ENCODE results near the gene PTGR1.

PTGR1 gene

DNA sequence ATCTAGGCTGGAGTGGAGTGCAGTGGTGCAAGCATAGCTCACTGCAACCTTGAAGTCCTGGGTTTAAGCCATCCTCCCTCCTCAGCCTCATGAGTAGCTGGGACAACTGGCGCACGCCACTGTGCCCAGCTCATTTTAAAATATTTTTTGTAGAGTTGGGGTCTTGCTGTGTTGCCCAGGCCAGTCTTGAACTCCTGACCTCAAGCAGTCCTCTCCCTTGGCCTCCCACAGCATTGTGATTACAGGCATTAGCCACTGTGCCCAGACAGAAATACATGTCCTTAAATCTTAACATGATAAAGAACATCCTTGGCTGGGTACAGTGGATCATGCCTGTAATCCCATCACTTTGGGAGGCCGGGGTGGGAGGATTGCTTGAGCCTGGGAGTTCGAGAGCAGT, 67.7 kb downstream of the PTGR1 start:
- no peak for DNase-seq

DNA sequence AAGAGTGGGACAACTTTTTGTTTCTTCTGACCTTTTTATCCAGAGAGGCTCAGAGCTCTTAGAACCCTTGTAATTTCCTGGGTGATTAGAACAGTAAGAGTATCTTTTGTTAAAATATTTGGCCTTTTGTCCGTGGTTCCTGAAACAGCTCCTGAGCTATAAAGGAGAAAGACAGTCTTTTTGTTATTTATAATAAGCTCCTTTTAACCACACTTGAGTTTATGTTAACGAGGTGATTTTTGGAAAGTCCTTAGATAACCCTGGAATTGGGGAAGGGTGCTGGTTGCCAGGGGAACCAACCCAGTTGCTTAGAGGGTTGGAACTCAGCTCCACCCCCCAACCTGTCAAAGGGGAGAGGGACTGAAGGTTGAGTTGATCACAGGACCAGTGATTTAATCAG, 69.7 kb downstream of the PTGR1 start:
- DNase-seq, result no peak

DNA sequence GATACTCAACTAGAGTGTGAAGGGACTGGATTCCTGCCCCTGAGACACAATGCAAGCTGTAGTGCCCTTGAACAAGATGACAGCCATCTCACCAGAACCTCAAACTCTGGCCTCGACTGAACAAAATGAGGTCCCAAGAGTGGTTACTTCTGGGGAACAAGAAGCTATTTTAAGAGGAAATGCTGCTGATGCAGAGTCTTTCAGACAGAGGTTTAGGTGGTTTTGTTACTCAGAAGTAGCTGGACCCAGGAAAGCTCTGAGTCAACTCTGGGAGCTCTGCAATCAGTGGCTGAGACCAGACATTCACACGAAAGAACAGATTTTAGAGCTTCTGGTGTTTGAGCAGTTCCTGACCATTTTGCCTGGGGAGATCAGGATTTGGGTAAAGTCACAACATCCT, 72.1 kb downstream of the PTGR1 start:
- no peak for DNase-seq

DNA sequence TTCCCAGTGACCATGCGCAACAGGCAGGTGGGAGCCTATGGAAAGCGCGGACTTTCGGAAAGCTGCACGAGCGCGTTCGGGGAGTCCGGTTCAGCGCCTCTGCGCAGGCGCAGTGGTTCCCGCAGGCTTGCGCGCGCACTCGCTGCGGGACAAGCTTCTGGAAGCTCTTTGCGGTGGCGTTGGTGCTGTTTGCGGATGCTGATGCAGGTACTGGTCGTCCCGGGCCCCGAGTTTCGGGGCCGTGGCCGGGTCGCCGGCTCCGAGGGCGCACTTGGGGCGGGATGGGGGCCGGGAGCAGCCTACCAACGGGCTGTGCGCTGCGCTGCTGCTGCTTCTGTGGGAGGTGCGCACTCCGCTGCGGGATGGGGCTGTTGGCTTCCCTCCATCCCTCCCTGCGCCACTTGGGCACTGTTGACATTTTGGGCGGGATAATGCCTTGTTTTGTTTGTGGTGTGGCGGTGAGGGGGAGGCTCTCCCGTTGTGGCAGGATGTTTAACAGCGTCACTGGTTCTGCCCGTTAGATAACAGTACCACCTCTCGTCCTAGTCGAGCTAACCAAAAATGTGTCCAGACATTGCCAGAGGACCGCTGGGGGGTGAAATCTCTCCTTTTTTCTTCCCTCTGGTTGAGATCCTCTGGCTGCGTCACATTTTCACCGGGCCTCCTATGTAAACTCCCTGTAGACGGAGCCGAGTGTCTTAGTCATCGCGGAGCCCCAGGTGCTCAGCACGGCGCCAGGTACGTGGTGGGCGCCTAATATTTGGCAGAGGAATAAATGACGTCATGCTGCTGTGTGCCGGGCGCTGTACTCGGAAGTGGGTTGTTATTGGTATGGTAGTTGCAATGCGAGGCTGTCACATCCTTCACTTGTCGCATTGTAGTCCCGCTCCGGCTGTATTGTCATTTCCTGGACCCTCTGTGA, 74.1 kb downstream of the PTGR1 start, which contains the start of gene ZNF483:
ZNF483 (plus strand) TSS at position 124 of the 922 bp plus-strand sequence. CDS start 2,217 bp downstream, outside the sequence.
- peak; percentile 48 for DNase-seq

DNA sequence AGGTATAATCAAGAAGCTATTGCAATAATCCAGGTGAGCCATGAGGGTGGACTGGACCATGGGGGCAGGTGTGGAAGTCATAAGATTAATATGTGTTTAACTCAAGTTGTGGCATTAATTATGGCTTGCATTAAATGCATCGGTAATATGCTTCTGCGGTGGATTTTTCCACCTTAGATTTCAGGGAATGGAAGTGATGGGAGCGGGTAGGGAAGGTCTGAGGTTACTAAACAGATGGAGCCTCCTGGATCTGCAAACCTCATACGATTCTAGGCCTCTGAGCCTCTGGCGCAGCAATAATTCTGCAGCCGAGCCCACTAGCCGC, 74.8 kb downstream of the PTGR1 start:
- DNase-seq, result no peak

DNA sequence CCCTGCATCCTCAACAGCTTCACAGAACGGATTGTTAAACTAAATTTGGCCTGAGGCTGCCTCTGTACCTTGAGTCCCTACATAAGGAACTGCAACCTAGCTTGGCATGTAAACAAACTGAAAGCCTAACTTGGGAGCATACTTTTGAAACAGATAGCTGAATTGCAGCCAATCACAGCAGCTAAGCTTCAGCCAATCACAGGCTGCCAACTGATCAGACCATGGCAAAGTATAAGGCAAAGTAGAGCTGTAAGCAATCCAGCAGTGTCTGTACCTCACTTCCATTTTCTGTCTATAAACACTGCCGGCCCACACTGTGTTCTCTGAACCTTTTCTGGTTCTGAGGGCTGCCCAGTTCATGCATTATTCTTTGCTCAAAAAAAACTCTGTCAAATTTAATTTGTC, 83.4 kb downstream of the PTGR1 start:
- no peak for DNase-seq

DNA sequence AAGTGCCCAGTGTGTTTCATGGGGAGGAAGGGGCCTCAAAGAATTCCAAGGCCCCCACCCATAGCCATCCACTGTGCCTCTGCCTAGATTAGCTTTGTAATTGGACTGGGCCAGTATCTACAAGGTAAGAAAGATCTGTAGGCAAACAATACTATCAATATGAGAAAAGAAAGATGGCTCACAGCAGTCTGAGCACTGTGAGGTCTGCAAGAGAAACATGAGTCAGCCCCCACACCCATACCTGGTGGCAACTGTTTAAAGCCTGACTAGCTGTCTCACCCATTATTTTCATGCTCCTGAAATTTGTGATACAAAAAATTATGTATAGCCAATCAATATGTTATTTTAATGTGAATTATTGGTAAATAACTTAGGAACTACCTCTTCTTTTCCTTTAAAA, 84.5 kb downstream of the PTGR1 start:
- DNase-seq, result no peak

Measured in kidney glomerular epithelial cell (primary cell).